Mesothelial cell of epicardium (in vitro differentiated cells): Measurements from ENCODE around the gene ZPR1. TPM values are rescaled to one million over a fixed set of nuclear protein-coding genes. Genes with fewer than 3 reads are reported as not detected.

Experiments used
- DNase-seq, 2 experiments: peaks; one replicate each; pipeline ENCODE4 v3.0.0; 2021; ENCODE audit warnings: low spot score in 2 of 2; ENCODE audit not compliant: unreplicated experiment in 2 of 2
- H3K27ac Mint-ChIP-seq: 2 replicates; pipeline ENCODE4 v1.8.0; 2021; ENCODE audit warnings: mixed read lengths
- H3K27me3 Mint-ChIP-seq: 2 replicates; pipeline ENCODE4 v1.8.0; 2021; ENCODE audit warnings: low read depth, mixed read lengths
- H3K36me3 Mint-ChIP-seq: 2 replicates; pipeline ENCODE4 v1.8.0; 2021; ENCODE audit warnings: mixed read lengths
- H3K4me1 Mint-ChIP-seq: 2 replicates; pipeline ENCODE4 v1.8.0; 2021; ENCODE audit warnings: mixed read lengths
- H3K4me3 Mint-ChIP-seq: 2 replicates; pipeline ENCODE4 v1.8.0; 2021; ENCODE audit warnings: mild to moderate bottlenecking, moderate library complexity, mixed read lengths
- H3K9me3 Mint-ChIP-seq: 2 replicates; pipeline ENCODE4 v1.8.0; 2021; ENCODE audit warnings: mixed read lengths
- total RNA-seq: library from RNA; stranded (reverse); gene quantifications from 3 replicates; pipeline ENCODE4 v1.2.1, GENCODE V29; 2021
- TF ChIP-seq, protein P1 (sequence below): fragments of 200-600 bp; sonication (generic); IDR thresholded peaks from one replicate; pipeline ENCODE4 v1.5.0; 2021; ENCODE audit warnings: antibody characterized with exemption; ENCODE audit not compliant: unreplicated experiment

Gene ZPR1
- total RNA-seq, 1 donor from 2014 or later, result 40.9 TPM

GRCh38 chr11:116729501-116730240 is 58.2 kb downstream of the ZPR1 start:
- Mint-ChIP-seq H3K27ac (no peak overlapping the region), H3K9me3 (no peaks in the 10 kb centered on the region), H3K4me3 (no peak overlapping the region), H3K27me3 (peaks cover 51% of the 10 kb centered on the region), H3K4me1 (peaks cover 3% of the 10 kb centered on the region), H3K36me3 (no peaks in the 10 kb centered on the region)
- TF ChIP-seq, protein P1, sequence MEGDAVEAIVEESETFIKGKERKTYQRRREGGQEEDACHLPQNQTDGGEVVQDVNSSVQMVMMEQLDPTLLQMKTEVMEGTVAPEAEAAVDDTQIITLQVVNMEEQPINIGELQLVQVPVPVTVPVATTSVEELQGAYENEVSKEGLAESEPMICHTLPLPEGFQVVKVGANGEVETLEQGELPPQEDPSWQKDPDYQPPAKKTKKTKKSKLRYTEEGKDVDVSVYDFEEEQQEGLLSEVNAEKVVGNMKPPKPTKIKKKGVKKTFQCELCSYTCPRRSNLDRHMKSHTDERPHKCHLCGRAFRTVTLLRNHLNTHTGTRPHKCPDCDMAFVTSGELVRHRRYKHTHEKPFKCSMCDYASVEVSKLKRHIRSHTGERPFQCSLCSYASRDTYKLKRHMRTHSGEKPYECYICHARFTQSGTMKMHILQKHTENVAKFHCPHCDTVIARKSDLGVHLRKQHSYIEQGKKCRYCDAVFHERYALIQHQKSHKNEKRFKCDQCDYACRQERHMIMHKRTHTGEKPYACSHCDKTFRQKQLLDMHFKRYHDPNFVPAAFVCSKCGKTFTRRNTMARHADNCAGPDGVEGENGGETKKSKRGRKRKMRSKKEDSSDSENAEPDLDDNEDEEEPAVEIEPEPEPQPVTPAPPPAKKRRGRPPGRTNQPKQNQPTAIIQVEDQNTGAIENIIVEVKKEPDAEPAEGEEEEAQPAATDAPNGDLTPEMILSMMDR, result no peak
- DNase-seq, result no peak

DNA sequence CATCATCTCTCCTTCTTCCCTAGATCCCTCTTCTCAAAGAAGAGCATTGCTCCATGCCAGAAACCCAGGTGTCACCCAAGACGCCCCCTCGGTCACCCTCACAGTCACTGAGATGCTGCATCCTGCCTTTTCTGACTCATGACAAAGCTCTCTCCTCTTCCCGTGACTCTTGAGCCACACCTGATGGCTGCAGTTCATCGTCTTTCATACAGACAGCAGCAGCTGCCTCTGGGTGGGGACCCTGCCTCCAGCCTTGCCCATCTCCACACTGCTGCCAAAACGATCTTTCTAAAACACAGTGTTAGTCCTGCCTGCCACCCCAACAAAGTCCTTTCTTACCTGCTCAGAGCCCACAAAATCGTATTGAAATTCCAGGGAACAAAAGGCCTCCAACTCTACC is 59.8 kb downstream of the ZPR1 start:
- Mint-ChIP-seq H3K4me1 (peaks cover 3% of the 10 kb centered on the region), H3K27me3 (peaks cover 62% of the 10 kb centered on the region), H3K4me3 (no peak overlapping the region), H3K36me3 (no peaks in the 10 kb centered on the region), H3K27ac (no peak overlapping the region), H3K9me3 (no peaks in the 10 kb centered on the region)
- TF ChIP-seq, protein P1, result no peak
- no peak for DNase-seq

DNA sequence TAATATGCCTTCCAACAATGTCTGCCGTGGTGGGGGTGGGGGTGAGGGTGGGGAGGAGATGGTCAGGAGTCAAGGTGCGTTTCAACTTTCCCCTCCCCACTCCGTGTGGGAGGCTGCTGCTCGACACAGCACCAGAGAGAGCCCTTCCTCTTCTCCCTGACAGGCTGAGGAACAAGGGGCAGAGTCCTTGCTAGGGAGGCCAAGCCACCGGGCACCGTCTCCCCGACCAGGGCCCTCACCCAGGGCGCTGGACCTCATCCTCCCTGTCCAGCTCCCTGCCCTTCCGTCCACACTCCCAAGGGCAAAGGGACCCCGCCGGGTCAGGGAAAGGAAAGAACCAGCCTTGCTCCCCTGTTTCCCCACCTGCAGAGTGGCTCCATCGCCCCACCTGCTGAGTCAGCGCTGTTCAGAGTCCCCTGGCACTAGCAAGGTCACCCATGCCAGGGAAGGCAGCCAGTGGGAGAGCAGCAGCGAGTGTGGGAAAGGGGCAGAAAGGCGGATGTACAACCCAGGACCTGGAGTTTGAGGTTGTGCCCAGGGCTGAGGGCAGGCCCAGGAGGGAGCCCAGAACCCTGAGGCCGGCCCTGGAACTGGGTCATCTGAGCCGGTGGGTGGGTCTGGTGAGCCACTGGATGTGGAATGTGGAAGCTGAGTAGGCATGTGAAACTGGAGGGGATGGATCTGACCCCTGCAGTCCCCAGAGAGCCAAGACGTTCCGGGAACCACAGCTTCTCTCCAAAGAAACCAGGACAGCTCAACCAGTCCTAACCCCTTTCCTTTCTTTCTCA is 62.2 kb downstream of the ZPR1 start:
- no peaks in the 10 kb centered on the region for H3K36me3 Mint-ChIP-seq
- TF ChIP-seq, protein P1, result no peak
- no peaks in the 10 kb centered on the region for H3K9me3 Mint-ChIP-seq
- H3K4me3 Mint-ChIP-seq, result no peak overlapping the region
- no peak overlapping the region for H3K27ac Mint-ChIP-seq
- peaks cover 61% of the 10 kb centered on the region for H3K27me3 Mint-ChIP-seq
- no peak for DNase-seq
- no peaks in the 10 kb centered on the region for H3K4me1 Mint-ChIP-seq

DNA sequence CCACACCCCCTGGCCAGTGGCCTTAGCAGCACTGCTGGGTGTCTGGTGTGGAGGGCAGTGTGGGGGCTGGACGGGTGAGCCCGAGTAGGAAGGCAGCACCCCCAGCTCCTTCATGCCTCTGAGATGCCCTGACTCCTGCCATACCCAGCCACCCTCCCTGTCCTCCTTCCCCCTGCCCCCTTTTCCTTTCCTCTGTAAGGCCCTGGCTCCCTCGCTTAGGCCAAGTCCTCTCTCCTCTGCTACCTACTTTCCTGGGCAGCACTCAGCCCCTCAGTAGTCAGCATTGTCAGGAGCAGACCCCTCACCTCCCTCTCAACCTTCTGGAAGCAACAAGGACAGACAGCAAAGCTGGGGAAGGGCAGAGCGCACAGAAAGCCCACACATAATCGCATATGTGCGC is 63.0 kb downstream of the ZPR1 start:
- no peak overlapping the region for H3K27ac Mint-ChIP-seq
- H3K27me3 Mint-ChIP-seq, result peaks cover 64% of the 10 kb centered on the region
- no peak overlapping the region for H3K4me3 Mint-ChIP-seq
- no peaks in the 10 kb centered on the region for H3K9me3 Mint-ChIP-seq
- no peak for DNase-seq
- no peaks in the 10 kb centered on the region for H3K4me1 Mint-ChIP-seq
- no peaks in the 10 kb centered on the region for H3K36me3 Mint-ChIP-seq
- TF ChIP-seq, protein P1, result no peak

Other genes starting within 250 kb of the ZPR1 start
- 21.2 to 22.2 TPM (median 21.4 TPM) in 3 replicates for gene BUD13, start 15.0 kb downstream of the ZPR1 start, total RNA-seq
- gene APOA5, start 3.9 kb upstream of the ZPR1 start, total RNA-seq, result not detected in 3 replicates
- gene APOA4, start 35.3 kb upstream of the ZPR1 start, total RNA-seq, result not detected in 3 replicates
- not detected in 3 replicates for gene APOC3, start 41.9 kb upstream of the ZPR1 start, total RNA-seq
- gene APOA1, start 49.6 kb upstream of the ZPR1 start, total RNA-seq, result 0.65 to 1.1 TPM (median 0.75 TPM) in 3 replicates